GM18858 (cell line): ENCODE results near the gene CHD5.

ENCODE experiments used
- ATAC-seq: cut with Tn5 transposase; IDR thresholded peaks from one replicate; pipeline ENCODE4 v1.9.1; 2021; ENCODE audit not compliant: unreplicated experiment

The CHD5 gene

DNA sequence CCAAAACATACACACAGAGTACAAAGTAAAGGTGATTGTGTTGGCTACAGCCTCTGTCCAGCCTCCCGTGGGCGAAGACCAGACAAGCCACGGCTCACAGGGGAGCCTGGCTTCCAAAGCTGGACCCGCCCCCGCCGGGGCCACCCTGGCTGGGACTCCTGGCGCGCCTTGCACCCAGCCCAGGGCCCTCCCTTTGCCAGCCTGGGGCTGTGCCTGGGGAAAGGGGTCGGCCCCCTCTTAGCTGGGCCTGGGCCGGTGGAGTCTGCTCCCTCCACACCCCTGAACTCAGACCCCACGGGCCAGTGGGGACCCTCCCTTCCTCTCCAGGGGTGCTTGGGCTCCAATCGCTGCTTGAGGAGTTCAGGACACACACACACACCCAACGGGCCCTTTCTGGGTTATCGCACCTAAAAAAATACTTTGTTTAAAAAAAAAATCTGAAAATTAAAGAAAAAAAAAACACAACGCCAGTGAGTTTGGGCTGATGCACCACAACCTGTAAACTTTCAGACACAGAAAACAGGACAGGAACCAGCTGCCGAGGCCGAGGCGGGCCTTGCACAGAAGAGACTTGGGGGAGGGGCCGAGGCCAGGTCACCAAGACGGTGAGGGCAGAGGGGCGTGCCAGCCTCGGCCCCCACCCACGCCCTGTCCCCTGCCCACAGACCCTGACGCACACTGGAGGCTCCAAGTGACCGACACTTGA is 78.1 kb downstream of the CHD5 start:
- no peak for ATAC-seq

DNA sequence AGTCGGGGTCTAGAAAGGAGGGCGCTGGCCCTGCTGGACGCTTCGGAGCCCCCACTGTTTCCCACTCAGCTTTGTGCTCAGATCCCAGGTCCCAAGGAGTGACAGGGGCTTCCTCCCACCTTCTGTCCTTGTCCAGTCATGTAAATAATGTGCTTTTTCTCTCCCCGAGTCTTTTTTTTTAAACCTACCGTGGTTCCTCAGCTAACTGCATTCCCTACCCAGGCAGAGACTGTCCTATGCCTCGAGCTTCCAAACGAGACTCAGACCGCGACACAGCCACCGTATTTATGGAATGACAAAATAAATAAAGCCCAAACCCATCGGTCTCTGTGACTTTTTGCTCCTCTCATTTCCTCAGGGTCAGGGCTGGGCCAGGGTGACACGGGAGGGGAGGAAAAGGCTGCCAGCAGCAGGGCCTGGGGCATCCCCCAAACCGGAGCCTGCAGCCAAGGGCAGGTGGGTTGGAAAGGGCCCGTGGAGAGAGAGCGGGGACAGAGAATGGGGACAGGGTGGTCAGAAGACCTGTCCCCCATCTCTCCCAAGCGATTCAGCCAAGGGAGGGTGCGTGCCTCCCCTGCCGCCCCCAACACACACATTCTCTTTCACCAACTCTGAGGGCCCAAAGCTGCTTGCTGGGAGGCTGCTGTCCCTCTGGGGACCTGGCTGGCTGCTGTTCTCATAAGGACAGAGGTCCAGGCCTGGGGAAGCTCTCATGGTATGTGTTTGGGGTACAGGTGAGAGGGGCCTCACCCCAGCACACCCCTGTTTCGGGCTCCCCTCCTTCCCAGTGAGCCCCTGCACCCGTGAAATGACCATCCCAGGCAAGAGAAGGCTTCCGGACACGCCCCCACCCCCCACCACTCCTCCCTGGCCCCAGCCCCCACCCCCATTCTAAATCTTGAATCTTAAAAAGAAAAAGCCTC is 79.0 kb downstream of the CHD5 start:
- ATAC-seq, result no peak

DNA sequence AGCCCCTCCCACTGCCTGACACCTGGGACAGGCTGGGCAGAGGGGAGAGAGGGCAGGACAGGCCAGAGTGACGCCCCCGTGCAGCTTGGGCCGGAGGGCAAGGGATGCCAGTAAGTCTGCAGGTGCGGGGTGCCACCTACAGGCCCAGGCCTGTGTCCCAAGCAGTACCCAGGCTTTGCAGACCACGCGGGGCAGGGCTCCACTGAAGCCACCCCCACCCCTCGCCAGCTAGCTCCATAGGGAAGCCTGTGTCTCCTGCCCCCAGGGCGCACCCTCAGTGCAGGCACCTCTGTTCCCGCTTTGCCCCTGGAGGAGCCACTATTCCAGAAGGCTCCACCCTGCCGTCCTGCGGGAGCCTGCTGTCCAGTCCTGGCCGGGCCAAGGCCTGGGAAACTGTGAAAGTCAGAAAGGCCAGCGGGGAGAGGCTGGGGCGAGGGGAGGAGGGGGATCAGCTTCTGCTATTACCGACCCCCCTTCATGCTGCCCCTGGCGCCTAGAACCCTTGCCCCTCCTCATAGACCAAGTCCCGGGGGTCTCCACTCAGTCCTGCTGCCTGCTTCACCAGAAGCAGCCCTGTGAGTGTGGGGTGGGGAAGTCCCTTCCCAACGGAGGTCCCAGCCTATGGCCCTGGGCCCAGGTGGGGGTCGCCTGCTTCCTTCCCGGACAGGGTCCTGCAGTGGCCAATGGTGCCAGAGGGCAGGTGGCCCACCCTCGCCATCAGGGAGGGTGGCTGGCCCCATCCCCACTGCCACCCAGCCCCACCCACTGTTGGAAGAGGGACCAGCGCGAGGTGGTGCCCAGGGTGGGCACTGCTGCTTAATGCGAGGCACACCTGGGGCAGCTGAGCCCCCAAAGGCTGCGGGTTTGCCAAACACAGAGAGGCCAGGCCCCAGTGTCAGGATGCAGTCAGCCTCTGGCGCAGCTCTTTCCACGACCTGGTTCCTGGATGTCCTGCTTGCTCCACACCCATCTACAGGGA is 80.0 kb downstream of the CHD5 start:
- ATAC-seq, result no peak

DNA sequence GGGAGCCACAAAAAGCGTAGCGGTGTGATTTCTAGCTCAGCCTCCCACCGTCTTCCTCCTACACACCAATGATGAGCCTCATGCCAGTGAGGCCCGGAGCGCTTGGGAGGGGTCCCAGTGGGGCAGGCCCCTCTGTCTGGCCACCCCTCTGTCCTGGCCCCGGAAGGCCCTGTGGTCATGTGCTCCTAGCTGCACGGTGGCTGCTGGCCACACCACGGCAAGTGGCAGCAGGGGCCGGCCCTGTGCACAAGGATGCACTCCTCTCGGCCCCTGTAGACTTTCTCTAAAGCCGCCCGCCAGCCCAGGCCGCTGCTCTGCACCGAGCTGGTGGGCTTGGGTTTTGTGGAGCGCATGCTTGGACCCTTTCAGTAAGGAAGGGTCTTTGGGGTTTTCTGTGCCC is 80.8 kb downstream of the CHD5 start:
- ATAC-seq, result no peak

DNA sequence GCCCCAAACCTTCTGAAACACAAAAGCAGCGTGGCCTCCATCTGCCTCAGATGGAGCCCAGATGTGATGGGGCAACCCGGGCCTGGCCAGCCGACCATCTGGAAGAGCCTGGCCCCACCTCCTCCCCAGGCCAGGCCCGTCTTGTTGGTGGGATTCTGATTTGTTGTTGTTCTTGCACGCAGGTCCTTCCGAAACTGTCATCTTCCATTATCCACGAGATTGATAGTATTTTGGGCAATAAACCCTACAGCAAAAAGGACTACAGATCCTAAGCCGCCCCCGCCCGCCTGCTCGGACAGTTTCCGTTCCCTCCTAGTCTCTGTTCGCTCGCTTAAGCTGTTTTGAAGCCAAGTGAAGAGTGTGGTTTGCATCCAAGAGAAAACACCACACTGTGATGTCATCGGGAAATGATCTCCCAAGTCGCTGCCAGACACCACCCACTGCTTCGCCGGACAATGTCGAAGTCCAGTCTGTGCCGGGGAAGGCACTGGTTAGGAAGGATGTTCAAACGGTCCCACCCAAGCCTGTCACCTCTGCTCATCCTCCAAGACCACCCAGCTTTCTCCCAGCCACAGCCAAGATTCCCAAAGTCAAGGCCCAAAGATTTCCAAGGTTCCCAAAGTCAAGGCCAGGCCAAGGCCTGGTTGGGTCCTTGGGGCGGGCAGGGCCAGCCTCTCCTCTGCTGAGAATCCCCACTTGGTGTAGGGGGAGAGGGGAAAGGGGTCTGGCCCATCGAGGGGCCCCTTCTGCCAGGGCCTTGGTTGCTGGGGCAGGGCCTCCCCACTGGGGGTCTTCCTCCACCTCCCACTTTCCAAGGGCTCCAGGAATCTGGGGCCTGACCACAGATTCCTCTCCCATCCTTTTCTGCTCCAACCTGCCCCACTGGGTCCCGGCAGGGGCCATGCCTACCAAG is 81.6 kb downstream of the CHD5 start:
- no peak for ATAC-seq

DNA sequence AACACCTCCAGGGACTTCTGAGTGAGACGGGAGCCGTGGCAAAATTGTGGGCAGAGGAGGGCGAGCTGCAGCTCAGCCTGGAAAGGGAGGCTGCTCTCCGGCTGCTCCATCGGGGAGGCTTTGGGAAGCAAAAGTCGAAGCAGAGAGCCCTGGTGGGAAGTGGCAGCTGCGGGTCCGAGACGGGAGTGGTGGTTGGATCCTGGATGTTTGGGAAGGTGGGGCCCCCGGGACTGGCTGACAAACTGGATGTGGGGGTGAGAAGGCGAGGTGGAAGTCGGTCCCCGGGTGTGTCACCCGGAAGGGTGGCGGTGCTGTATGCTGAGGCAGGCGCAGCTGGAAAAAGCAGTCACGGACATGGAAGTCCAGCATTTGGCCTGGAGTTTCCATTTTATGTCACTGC is 82.3 kb downstream of the CHD5 start:
- no peak for ATAC-seq

DNA sequence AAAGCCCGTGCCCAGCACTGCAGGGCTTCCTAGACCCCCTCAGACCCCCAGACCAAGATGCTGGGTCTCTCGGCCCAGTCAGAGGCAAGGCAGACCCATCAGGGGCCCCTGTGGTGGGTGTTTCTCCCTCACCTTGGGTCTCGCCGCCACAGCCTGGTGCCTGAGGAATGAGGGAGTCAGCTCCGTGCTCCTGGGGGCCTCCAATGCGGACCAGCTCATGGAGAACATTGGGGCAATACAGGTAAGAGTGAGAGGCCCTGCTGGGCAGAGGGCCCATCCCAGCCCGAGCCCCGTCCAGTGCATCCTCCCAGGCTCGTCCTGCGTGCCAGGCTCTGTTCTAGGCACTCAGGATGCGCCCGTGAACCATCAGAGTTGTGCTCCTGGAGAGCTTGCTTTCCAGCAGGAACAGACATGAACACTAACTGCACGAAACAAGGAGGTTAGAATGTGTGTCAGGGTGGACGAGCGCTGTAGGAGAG is 83.0 kb downstream of the CHD5 start:
- no peak for ATAC-seq

DNA sequence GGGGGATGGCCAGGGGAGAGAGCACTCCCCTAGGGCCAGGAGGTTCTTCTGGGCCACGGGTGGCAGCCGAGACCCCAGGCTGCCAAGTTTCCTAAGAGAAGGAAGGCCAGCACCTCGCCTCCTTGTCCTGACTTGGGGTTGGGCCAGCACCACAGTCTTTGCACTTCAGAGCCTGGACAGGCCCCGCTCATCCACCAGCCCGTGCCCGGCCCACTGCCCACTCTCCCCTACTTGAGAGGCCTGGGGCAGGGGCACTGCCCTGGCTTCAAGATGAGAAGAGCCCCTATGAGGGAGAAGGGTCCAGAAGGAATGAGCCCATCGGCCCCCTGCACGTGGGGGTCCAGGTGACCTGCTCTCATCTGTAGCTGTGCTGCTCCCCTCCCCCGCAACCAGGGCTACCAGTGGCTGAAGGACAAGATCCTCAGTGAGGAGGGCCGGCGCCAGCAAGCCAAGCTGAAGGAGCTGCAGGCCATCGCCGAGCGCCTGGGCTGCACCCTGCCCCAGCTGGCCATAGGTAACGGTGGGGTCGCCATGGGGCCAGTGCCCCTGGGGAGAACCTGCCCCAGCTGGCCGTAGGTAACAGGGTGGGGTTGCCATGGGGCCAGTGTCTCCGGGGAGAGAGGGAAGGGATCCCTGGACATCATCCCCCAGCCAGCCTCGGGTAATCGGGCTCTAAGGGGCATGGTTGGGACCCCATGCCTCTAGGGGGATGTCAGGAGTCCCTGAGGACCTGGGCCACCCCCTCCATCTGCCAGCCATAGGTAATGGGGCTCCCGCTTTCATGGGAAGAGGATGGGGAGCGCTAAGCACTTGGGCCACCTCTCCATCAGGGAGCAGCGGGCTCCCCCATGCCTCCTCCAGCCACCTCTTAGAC is 83.6 kb downstream of the CHD5 start:
- no peak for ATAC-seq

DNA sequence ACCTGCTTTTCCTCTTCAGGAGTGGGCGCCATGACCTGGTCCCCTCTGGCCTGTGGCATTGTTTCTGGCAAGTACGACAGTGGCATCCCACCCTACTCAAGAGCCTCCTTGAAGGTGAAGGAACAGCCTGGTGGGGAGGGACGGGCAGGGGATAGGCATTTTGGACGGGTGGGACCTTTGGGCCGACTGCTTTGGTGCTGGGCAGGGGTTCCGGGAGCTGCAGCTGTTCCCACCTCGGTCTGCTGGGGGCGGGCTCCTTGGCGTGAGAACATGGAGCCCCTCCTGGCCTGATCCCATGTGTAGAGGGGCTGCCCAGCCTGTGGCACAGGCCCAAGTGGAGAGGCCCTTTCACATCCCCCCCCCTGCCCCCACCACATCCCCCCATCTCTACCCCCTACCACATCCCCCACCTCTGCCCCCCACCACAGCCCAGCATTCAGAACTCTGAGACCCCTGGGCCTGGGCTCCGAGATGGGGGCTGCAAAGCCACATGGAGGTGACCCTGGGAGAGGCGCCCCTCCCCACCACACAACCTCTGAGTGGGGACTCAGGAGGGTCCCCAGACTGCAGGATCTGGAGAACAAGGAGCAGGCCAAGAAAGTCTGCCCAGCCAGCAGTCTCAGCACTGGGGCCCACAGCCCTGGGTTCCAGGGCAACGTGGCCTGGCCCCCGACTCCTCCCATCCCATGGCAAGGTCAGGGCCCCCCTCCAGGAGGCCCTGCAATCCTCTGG is 84.4 kb downstream of the CHD5 start:
- ATAC-seq, result no peak

DNA sequence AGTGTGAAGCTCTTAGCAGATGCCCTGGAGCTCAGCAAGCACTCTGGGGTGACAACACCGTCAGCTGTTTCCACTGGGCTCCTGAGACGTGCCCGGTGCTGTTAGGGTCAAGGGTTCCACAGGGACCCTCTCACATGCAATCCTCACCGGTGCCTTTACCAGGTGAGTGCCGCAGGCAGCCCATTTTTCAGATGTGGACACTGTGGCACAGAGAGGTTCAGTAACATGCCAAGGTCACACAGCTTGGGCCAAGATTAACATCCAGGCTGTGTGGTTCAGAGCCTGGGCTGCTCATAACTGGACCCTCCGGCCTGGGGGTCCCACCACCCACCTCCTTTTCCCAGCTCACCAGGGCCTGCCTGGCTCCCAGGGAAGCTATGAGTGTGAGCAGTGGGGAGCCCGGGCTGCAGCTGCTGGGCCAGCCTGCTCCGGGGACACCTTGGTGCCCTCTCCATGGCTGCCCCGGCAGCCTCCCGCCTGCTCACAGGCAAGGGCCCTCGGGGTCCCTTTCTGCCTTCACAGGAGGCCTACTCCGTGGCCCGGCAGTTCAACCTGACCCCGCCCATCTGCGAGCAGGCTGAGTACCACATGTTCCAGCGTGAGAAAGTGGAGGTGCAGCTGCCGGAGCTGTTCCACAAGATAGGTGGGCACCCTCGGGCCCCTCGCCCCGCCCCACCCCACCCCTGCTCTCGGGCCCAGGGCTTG is 85.2 kb downstream of the CHD5 start:
- ATAC-seq, result no peak

DNA sequence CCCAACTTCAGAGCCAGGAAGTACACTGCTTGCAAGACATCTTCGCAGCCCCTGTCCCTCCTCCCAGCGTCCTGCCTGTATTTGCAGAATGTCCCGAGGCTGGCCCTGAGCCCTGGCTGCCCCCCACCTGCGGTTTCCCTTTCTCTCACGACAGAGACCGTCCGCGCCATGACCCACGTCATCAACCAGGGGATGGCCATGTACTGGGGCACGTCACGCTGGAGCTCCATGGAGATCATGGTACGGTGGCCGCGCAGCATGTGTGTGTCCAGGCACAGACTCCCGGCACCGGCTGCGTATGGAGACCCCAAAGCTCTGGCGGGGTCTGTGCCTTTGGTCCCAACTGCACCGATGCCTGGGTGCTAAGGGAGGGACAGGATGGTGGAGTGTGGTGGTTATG is 85.9 kb downstream of the CHD5 start:
- no peak for ATAC-seq

DNA sequence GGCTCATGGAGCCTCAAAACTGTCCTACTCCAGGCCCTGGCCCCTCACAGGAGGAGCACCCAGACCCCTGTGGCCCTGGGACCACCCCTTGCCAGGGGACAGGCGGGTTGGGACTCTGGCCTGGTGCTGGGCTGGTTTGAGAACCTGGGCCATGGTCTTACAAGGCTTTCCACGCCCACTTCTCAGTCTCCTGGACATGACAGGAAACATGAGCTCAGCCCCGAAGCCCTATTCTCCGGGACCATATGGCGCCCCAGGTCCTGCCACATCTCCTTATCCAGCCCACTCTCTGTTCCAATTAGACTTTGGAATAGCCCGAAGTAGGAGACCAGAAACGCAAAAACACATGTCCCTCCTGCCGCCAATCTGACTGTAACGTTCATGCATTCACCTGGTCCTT is 86.5 kb downstream of the CHD5 start:
- ATAC-seq, result no peak

DNA sequence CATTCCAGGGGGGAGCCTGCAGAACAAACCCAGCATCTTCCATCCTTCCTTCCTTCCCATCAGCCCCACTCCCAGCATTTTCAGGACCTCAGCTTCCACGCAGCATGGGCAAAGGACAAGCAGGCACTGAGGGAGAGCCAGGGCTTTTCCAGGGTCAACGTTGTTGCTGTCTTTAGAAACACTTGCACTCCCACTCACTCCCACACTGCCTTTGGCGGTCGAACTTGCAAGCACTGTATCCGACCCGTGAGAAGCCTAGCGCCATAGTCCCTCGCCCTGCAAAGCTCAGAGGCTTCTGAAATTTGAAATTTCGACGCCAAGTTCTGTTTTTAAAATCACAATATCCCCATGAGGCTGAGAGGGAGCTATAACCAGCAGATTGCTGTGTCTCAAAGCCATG is 87.0 kb downstream of the CHD5 start:
- ATAC-seq, result no peak

DNA sequence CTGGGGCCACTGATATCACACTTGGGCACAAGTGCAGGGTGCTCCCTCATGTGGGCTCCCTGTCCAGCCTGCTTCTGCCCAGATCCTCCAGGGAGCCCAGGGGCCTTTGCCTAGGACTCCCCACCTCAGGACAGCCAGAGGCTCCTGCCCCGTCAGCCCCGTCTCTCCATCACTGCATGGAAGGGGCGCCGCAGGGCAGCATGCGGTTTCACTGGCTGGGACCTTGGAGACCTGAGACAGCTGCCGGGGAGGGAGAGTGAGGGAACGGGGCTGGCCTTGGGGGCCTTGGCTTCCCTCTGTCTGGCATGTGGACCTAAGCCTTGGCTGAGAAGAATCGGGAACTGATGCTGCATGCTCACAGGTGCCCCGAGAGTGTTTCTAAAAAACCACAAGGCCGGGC is 87.9 kb downstream of the CHD5 start:
- ATAC-seq, result no peak

DNA sequence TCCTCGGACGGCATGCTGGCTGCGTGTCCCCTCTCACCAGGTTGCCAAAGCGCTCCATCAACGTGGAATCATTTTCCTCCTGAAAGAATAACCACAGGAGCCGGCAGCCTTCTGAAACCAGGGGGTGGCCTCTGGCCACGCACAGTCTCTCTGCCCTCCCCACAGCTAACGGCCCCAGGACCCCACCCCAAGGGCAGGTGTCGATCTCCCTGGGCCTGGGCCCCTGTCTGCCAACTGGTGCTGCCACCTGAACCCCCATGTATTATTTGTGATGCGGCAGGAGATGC is 88.4 kb downstream of the CHD5 start:
- no peak for ATAC-seq

DNA sequence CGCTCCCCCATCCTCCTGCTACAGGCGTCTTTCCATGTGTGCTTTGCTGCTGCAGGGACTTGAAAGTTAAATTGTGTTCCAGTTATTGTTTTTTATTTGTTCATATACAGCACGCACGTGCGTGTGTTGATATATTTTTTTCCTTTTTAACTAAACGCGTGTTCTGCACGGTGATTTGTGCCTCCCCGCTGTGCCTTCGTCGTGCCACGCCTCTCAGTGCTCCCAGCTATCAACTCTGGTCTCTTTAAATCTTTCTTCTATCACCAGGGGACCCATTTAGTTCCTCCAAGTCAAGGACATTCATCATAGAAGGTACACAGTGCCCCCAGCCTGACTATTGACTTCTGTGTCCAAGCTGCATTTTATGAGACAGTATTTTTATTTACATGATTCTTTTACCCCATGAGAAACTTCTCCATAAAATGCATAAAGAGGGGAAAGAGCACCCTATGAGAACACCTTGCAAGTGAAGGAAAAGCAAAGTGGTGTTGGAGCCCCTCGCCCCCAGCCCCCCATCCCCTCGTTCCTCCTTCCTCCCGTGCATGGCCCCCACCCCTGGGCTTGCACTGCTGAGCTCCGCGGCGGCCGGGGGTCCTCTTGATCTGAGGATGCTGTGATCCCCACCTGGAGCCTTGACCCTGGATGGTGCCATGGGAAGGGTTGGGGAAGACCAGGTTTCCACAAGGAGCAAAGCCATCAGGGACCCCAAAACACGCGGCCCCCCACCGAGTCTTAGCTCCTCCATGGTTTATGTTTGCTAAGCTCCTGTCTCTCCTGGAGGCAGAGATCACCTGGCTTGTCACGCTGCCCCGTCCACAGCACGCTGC is 88.9 kb downstream of the CHD5 start:
- ATAC-seq, result no peak

DNA sequence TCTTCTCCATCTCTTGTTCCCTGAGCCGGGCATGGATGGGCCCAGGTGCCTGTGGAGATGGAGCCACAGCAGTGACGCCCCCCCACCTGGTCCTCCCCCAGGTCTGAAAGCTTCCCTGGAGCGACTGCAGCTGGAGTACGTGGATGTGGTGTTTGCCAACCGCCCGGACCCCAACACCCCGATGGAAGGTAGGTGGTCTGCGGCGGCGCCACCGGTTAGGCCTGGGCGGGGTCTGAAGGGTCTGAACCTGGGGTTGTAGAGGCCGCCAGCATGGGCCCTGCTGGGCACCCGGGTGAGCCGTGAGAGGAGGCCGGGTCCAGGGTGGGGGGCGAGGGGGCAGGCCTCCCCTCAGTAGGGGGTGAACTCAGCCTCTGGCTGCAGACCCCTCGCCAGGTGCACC is 89.8 kb downstream of the CHD5 start:
- no peak for ATAC-seq
